Endothelial cell (in vitro differentiated cells): ENCODE measurements around the gene PARD3. TPM values are rescaled to one million over a fixed set of nuclear protein-coding genes. Genes with fewer than 3 reads are reported as not detected.

Source experiments
- DNase-seq: peaks from one replicate; pipeline ENCODE4 v3.0.0; 2021; ENCODE audit warnings: low spot score
- H3K27ac Mint-ChIP-seq: one replicate; pipeline ENCODE4 v1.8.0; 2021; ENCODE audit warnings: mixed read lengths, inconsistent platforms; ENCODE audit not compliant: unreplicated experiment
- H3K27me3 Mint-ChIP-seq: one replicate; pipeline ENCODE4 v1.8.0; 2021; ENCODE audit warnings: mild to moderate bottlenecking, moderate library complexity, mixed read lengths, inconsistent platforms; ENCODE audit not compliant: unreplicated experiment
- H3K36me3 Mint-ChIP-seq: one replicate; pipeline ENCODE4 v1.8.0; 2021; ENCODE audit warnings: mild to moderate bottlenecking, low read depth, mixed read lengths, inconsistent platforms; ENCODE audit not compliant: unreplicated experiment
- H3K4me1 Mint-ChIP-seq: one replicate; pipeline ENCODE4 v1.8.0; 2021; ENCODE audit warnings: mild to moderate bottlenecking, mixed read lengths, inconsistent platforms; ENCODE audit not compliant: unreplicated experiment
- H3K4me3 Mint-ChIP-seq: one replicate; pipeline ENCODE4 v1.8.0; 2021; ENCODE audit warnings: mild to moderate bottlenecking, mixed read lengths, inconsistent platforms; ENCODE audit not compliant: unreplicated experiment
- H3K9me3 Mint-ChIP-seq: one replicate; pipeline ENCODE4 v1.8.0; 2021; ENCODE audit warnings: mixed read lengths, inconsistent platforms; ENCODE audit not compliant: unreplicated experiment
- total RNA-seq: library from RNA; stranded (reverse); fragmentation: NEBNext Ultra II Directional; extraction: Animal tissue kit (Norgen Biotek cat#: 25700); gene quantifications from one replicate; pipeline ENCODE4 v1.2.1, GENCODE V29; 2021; ENCODE audit not compliant: unreplicated experiment
- TF ChIP-seq, protein P1 (sequence below): fragments of 200-600 bp; sonication (generic); IDR thresholded peaks from one replicate; pipeline ENCODE4 v1.5.0; 2021; ENCODE audit warnings: antibody characterized with exemption; ENCODE audit not compliant: unreplicated experiment

The PARD3 gene
- total RNA-seq, 1 donor from 2014 or later = 35.2 TPM

DNA sequence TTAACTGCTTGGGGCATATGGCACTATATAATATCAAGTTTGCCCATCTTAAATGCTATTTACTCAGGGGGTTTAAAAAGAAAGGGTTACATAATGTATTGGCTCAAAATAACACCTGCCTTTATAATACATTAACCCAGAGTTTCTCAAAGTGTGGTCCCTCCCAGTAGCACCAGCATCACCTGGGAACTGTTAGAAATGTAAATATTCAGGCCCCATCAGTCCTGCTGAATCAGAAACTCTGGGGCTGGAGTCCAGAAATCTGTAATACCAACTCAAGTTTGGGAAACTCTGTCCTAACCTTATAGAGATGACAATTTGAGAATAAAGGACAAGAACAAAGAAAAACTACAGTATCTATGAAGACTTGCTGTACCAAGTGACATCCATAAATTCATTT is 270.7 kb downstream of the PARD3 start:
- Mint-ChIP-seq H3K9me3 (no peaks in the 10 kb centered on the region), H3K27ac (no peak overlapping the region), H3K4me1 (peaks cover 2% of the 10 kb centered on the region), H3K4me3 (no peak overlapping the region), H3K27me3 (no peaks in the 10 kb centered on the region), H3K36me3 (no peaks in the 10 kb centered on the region)
- TF ChIP-seq, protein P1, sequence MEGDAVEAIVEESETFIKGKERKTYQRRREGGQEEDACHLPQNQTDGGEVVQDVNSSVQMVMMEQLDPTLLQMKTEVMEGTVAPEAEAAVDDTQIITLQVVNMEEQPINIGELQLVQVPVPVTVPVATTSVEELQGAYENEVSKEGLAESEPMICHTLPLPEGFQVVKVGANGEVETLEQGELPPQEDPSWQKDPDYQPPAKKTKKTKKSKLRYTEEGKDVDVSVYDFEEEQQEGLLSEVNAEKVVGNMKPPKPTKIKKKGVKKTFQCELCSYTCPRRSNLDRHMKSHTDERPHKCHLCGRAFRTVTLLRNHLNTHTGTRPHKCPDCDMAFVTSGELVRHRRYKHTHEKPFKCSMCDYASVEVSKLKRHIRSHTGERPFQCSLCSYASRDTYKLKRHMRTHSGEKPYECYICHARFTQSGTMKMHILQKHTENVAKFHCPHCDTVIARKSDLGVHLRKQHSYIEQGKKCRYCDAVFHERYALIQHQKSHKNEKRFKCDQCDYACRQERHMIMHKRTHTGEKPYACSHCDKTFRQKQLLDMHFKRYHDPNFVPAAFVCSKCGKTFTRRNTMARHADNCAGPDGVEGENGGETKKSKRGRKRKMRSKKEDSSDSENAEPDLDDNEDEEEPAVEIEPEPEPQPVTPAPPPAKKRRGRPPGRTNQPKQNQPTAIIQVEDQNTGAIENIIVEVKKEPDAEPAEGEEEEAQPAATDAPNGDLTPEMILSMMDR = no peak
- no peak for DNase-seq

DNA sequence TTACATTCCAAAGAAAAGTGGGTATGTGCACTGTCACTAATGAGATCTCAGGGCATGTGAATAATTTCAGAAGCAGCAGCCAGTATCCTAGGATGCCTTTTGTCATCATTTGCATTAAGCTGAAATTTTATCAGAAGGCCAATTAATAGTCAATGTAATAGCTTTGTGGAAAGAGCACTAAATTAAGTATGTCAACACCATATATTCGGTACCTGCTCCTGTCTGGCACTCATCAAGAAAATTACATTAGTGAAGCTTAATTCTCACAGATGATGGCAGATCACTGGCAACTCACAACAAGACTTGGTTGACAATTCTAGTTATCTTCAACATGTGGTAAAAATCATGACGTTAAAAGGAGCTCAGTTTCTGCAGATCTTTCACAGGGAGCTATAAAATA is 271.4 kb downstream of the PARD3 start:
- peaks cover 2% of the 10 kb centered on the region for H3K4me1 Mint-ChIP-seq
- TF ChIP-seq, protein P1 = no peak
- DNase-seq = no peak
- no peaks in the 10 kb centered on the region for H3K27me3 Mint-ChIP-seq
- H3K9me3 Mint-ChIP-seq = no peaks in the 10 kb centered on the region
- no peak overlapping the region for H3K4me3 Mint-ChIP-seq
- no peak overlapping the region for H3K27ac Mint-ChIP-seq
- H3K36me3 Mint-ChIP-seq = no peaks in the 10 kb centered on the region

DNA sequence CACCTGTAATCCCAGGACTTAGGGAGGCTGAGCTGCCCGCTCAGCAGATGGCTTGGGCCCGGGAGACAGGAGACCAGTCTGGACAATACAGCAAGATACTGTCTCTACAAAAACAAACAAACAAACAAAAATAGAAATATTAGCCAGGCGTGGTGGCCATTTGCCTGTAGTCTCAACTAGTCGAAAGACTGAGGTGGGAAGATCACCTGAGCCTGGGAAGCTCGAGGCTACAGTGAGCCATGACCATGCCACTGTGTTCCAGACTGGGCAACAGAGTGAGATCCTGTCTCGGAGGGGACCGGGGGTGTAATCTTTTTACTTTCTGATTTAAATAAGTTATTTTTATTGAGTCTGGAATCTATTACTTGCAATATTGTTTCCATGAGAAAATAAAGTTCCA is 274.6 kb downstream of the PARD3 start:
- Mint-ChIP-seq H3K36me3 (no peaks in the 10 kb centered on the region), H3K27me3 (no peaks in the 10 kb centered on the region), H3K4me3 (no peak overlapping the region), H3K9me3 (no peaks in the 10 kb centered on the region), H3K4me1 (no peaks in the 10 kb centered on the region), H3K27ac (no peak overlapping the region)
- TF ChIP-seq, protein P1 = no peak
- DNase-seq = no peak

DNA sequence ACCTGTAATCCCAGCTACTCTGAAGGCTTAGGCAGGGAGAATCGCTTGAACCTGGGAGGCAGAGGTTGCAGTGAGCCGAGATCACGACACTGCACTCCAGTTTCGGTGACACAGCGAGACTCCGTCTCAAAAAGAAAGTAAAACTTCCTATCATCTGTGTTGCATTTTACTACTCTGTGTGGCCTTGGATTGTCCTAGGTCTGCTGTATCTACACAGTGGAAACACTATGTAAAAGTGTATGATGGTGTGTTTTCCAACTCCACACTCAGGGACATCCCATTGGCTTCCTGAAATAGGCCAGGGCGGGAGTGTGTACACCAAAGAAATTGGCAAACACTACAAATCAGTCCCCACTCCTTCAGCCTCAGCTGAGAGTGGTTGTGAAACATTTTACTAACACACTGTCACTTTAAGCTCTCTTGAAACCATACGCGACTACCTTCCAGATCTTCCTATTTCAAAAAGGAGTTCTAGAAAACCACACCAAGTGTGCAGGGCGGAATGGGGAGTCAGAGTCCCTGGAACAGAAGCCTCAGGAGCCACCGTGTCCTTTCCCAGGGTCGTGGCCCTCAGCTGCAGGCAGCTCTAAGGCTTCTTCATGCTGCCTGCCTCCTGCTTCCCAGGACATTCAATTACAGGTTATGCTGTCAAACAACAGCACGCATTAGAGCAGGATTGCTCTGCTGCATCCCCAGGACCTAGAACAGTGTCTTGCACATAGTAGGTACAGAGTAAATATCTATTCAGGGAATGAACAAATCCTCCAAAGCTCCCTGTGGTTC is 275.4 kb downstream of the PARD3 start:
- DNase-seq = no peak
- no peaks in the 10 kb centered on the region for H3K9me3 Mint-ChIP-seq
- H3K36me3 Mint-ChIP-seq = no peaks in the 10 kb centered on the region
- no peaks in the 10 kb centered on the region for H3K27me3 Mint-ChIP-seq
- TF ChIP-seq, protein P1 = no peak
- H3K27ac Mint-ChIP-seq = no peak overlapping the region
- no peak overlapping the region for H3K4me3 Mint-ChIP-seq
- H3K4me1 Mint-ChIP-seq = peaks cover 3% of the 10 kb centered on the region

DNA sequence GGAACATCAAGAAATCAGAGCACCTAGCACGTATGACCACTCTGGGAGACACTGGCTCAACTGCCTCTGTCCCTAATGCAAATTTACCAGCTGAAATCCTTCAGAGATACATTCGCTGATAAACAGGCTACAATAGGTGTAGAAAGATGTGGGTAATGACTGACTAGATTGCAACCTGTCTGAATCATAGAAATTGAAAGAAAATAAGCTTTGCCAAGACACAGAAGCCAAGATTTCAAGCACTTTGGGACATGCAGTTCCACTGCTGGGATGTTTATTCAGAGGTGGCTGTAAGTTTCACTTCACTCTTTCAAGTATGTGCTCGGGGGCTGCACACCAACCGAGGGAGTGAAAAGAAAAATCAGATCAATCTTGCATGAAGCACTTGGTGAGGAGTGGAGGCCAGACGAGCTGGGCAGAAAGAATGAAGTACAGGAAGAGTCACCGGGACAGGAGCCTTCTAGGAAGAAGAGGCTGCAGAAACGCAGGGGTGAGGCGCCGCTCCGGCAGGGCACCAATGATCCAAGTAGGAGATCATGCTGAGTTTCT is 276.7 kb downstream of the PARD3 start:
- Mint-ChIP-seq H3K36me3 (no peaks in the 10 kb centered on the region), H3K4me3 (no peak overlapping the region), H3K9me3 (no peaks in the 10 kb centered on the region), H3K27me3 (no peaks in the 10 kb centered on the region), H3K4me1 (peaks cover 3% of the 10 kb centered on the region), H3K27ac (no peak overlapping the region)
- no peak for DNase-seq
- TF ChIP-seq, protein P1 = no peak
